H1 (cell line): Measurements from ENCODE around the gene COPZ2. TPM values are rescaled to one million over a fixed set of nuclear protein-coding genes. Genes with fewer than 3 reads are reported as not detected.

Experiments used
- CTCF ChIA-PET: fragments of 300-600 bp; sonication (Branson Sonifier 250); formaldehyde crosslinking; loops from one replicate; lab custom pipeline; 2021; ENCODE audit not compliant: partially characterized antibody; lab: Charles Lee
- POLR2A ChIA-PET: fragments of 300-600 bp; sonication (Branson Sonifier 250); formaldehyde crosslinking; loops from one replicate; lab custom pipeline; 2021; ENCODE audit warnings: inconsistent platforms; ENCODE audit not compliant: partially characterized antibody; lab: Charles Lee
- DNase-seq, 2 experiments: peaks; one replicate each; pipeline versions ENCODE4 v3.0.0 to v3.0.0-alpha.2; 2010 to 2022; ENCODE audit warnings: low spot score in 2 of 2, low read depth in 1 of 2, mixed read lengths in 1 of 2
- FAIRE-seq: peaks from 2 replicates; lab custom pipeline; 2011; peaks lifted over from hg19 to GRCh38; lab: Jason Lieb, UNC
- H2AFZ ChIP-seq: 2 replicates; pipeline ENCODE4 v1.8.1; 2012; ENCODE audit warnings: low read length, inconsistent platforms
- H2AK5ac ChIP-seq: 2 replicates; pipeline ENCODE4 v1.6.1; 2013; ENCODE audit warnings: low read depth, low read length
- H2BK120ac ChIP-seq: replicated peaks from 2 replicates; pipeline ENCODE3; 2013; ENCODE audit warnings: low read depth, low read length, inconsistent platforms
- H2BK12ac ChIP-seq: 2 replicates; pipeline ENCODE4 v1.6.1; 2013; ENCODE audit warnings: low read depth, low read length
- H2BK15ac ChIP-seq: 2 replicates; pipeline ENCODE4 v1.6.1; 2013; ENCODE audit warnings: low read length
- H2BK20ac ChIP-seq: 2 replicates; pipeline ENCODE4 v1.6.1; 2013; ENCODE audit warnings: low read length
- H2BK5ac ChIP-seq: 2 replicates; pipeline ENCODE4 v1.6.1; 2013; ENCODE audit warnings: low read depth, low read length
- H3K14ac ChIP-seq: 2 replicates; pipeline ENCODE4 v1.6.1; 2013; ENCODE audit warnings: inconsistent platforms; ENCODE audit not compliant: insufficient read length
- H3K18ac ChIP-seq: 2 replicates; pipeline ENCODE4 v1.6.1; 2013; ENCODE audit warnings: low read length; ENCODE audit errors: extremely low read depth
- H3K23ac ChIP-seq: 2 replicates; pipeline ENCODE4 v1.6.1; 2013; ENCODE audit warnings: inconsistent platforms; ENCODE audit not compliant: insufficient read length
- H3K23me2 ChIP-seq: 2 replicates; pipeline ENCODE4 v1.6.1; 2013; ENCODE audit warnings: low read depth, low read length
- H3K27ac ChIP-seq: 2 replicates; pipeline ENCODE4 v1.6.1; 2011; ENCODE audit warnings: low read depth, low read length, inconsistent platforms
- H3K27me3 ChIP-seq, 4 experiments: replicated peaks in 1 of 4; 1 replicate in 1 of 4; 2 replicates in 3 of 4; pipeline versions ENCODE4 v1.6.1 to v1.8.1; 2011 to 2013; ENCODE audit warnings: low read length in 3 of 4, mild to moderate bottlenecking in 3 of 4, inconsistent platforms in 2 of 4, mixed read lengths in 2 of 4, moderate library complexity in 1 of 4; ENCODE audit not compliant: control insufficient read depth in 3 of 4, insufficient read depth in 3 of 4; ENCODE audit errors: extremely low read depth in 1 of 4
- H3K36me3 ChIP-seq, 4 experiments: 2 replicates each; pipeline versions ENCODE4 v1.6.1 to v1.8.1; 2011 to 2013; ENCODE audit warnings: mild to moderate bottlenecking in 4 of 4, low read length in 3 of 4, moderate library complexity in 2 of 4, control low read depth in 1 of 4, inconsistent platforms in 1 of 4; ENCODE audit not compliant: insufficient read depth in 4 of 4, control insufficient read depth in 2 of 4
- H3K4ac ChIP-seq: replicated peaks from 2 replicates; pipeline ENCODE3; 2013; ENCODE audit warnings: low read length, low read depth, mixed read lengths, inconsistent platforms; ENCODE audit not compliant: insufficient read length
- H3K4me1 ChIP-seq, 4 experiments: replicated peaks in 1 of 4; 1 replicate in 1 of 4; 2 replicates in 3 of 4; pipeline versions ENCODE4 v1.6.1 to v1.8.1; 2011 to 2013; ENCODE audit warnings: low read length in 3 of 4, inconsistent platforms in 2 of 4, mixed read lengths in 1 of 4; ENCODE audit not compliant: insufficient read depth in 4 of 4, control insufficient read depth in 3 of 4
- H3K4me2 ChIP-seq, 2 experiments: 2 replicates each; pipeline versions ENCODE4 v1.6.1 to v1.8.1; 2011 to 2013; ENCODE audit warnings: low read depth in 2 of 2, low read length in 2 of 2, control low read depth in 1 of 2, inconsistent platforms in 1 of 2, mild to moderate bottlenecking in 1 of 2; ENCODE audit not compliant: insufficient read depth in 1 of 2
- H3K4me3 ChIP-seq, 4 experiments: fragments of 200-600, 300-600 bp in 1 of 4; sonication (generic), shearing (Covaris generic), sonication (Bioruptor Twin) in 1 of 4; 2 replicates each; pipeline versions ENCODE4 v1.5.1 to v1.8.1; 2011 to 2016; ENCODE audit warnings: low read length in 4 of 4, low read depth in 3 of 4, control low read depth in 2 of 4, inconsistent platforms in 2 of 4, mild to moderate bottlenecking in 2 of 4, mixed read lengths in 1 of 4, moderate library complexity in 1 of 4; ENCODE audit not compliant: insufficient read depth in 2 of 4; ENCODE audit errors: extremely low read depth in 1 of 4
- H3K56ac ChIP-seq: replicated peaks from 2 replicates; pipeline ENCODE3; 2013; ENCODE audit warnings: low read depth, mild to moderate bottlenecking, mixed read lengths, low read length, inconsistent platforms; ENCODE audit not compliant: insufficient read length
- H3K79me1 ChIP-seq: 2 replicates; pipeline ENCODE4 v1.6.1; 2013; ENCODE audit warnings: low read depth, low read length, control low read depth
- H3K79me2 ChIP-seq, 2 experiments: 2 replicates each; pipeline versions ENCODE4 v1.6.1 to v1.8.1; 2012 to 2013; ENCODE audit warnings: low read length in 2 of 2, mild to moderate bottlenecking in 2 of 2, inconsistent platforms in 1 of 2; ENCODE audit not compliant: insufficient read depth in 2 of 2, control insufficient read depth in 1 of 2
- H3K9ac ChIP-seq, 4 experiments: replicated peaks in 1 of 4; 1 replicate in 1 of 4; 2 replicates in 3 of 4; pipeline versions ENCODE4 v1.6.1 to v1.8.1; 2011 to 2013; ENCODE audit warnings: low read depth in 3 of 4, low read length in 3 of 4, control low read depth in 2 of 4, mild to moderate bottlenecking in 2 of 4, moderate library complexity in 2 of 4, inconsistent platforms in 1 of 4; ENCODE audit errors: extremely low read depth in 1 of 4
- H3K9me3 ChIP-seq, 2 experiments: 2 replicates each; pipeline versions ENCODE4 v1.6.1 to v1.8.1; 2012 to 2013; ENCODE audit warnings: mild to moderate bottlenecking in 2 of 2, moderate library complexity in 2 of 2, control low read depth in 1 of 2, inconsistent platforms in 1 of 2, low read depth in 1 of 2, low read length in 1 of 2, mixed read lengths in 1 of 2; ENCODE audit not compliant: insufficient read depth in 2 of 2
- H4K20me1 ChIP-seq, 2 experiments: replicated peaks in 1 of 2; 2 replicates each; pipeline versions ENCODE3 to v1.8.1; 2011 to 2013; ENCODE audit warnings: inconsistent platforms in 2 of 2, low read length in 2 of 2, mild to moderate bottlenecking in 1 of 2; ENCODE audit not compliant: insufficient read depth in 2 of 2, control insufficient read depth in 1 of 2
- H4K5ac ChIP-seq: 2 replicates; pipeline ENCODE4 v1.6.1; 2013; ENCODE audit warnings: low read length, low read depth, mixed read lengths, inconsistent platforms; ENCODE audit not compliant: insufficient read length
- H4K8ac ChIP-seq: 2 replicates; pipeline ENCODE4 v1.8.0; 2013; ENCODE audit warnings: mild to moderate bottlenecking, moderate library complexity, low read length, inconsistent platforms; ENCODE audit not compliant: insufficient read depth; ENCODE audit errors: extremely low read depth
- H4K91ac ChIP-seq: replicated peaks from 2 replicates; pipeline ENCODE3; 2013; ENCODE audit warnings: low read length, mixed read lengths, inconsistent platforms; ENCODE audit not compliant: insufficient read length
- ATF3 ChIP-seq: IDR thresholded peaks from 2 replicates; pipeline ENCODE4 v1.6.1; 2011; ENCODE audit warnings: low read depth, mild to moderate bottlenecking, low read length; ENCODE audit not compliant: insufficient read depth
- CTBP2 ChIP-seq: IDR thresholded peaks from 2 replicates; pipeline ENCODE4 v1.7.0; 2011; ENCODE audit warnings: borderline replicate concordance, mild to moderate bottlenecking, moderate library complexity, mixed read lengths, low read length; ENCODE audit not compliant: insufficient read depth, insufficient read length
- CTCF ChIP-seq, 3 experiments: IDR thresholded peaks; 1 replicate in 2 of 3; 2 replicates in 1 of 3; pipeline versions ENCODE4 v1.5.1 to v1.6.1; 2011; ENCODE audit warnings: low read length in 3 of 3, mild to moderate bottlenecking in 3 of 3, inconsistent platforms in 2 of 3, low read depth in 1 of 3, moderate library complexity in 1 of 3; ENCODE audit not compliant: insufficient read depth in 1 of 3; ENCODE audit errors: control extremely low read depth in 1 of 3
- POLR2A ChIP-seq, 2 experiments: IDR thresholded peaks; 1 replicate in 1 of 2; 2 replicates in 1 of 2; pipeline ENCODE4 v1.6.1; 2011; ENCODE audit warnings: low read depth in 2 of 2, low read length in 2 of 2, mild to moderate bottlenecking in 2 of 2; ENCODE audit errors: control extremely low read depth in 1 of 2
- WGBS, 2 experiments: shearing (Covaris generic) in 1 of 2; methylation state at CpG; one replicate each; pipeline versions ENCODE4 v1.1.6 to v1.1.7; 2013 to 2015; ENCODE audit warnings: low lambda C conversion rate in 2 of 2, mixed read lengths in 2 of 2, inconsistent platforms in 1 of 2, low coverage in 1 of 2, missing lambda C conversion rate in 1 of 2; ENCODE audit not compliant: insufficient replicate concordance in 2 of 2, insufficient coverage in 1 of 2, insufficient read length in 1 of 2; ENCODE audit errors: extremely low coverage in 1 of 2, missing lambda C conversion rate in 1 of 2; 5-methylcytosine and 5-hydroxymethylcytosine counted together
- polyA plus RNA-seq, 7 experiments: library from polyadenylated mRNA; depleted of rRNA in 3 of 7; stranded (reverse) in 5 of 7; unstranded in 2 of 7; fragments of >200 nt in 5 of 7; fragments of 200-250 nt in 2 of 7; gene quantifications; 1 replicate in 5 of 7; 2 replicates in 1 of 7; 4 replicates in 1 of 7; pipeline versions ENCODE4 v1.2.1 to v1.2.3, GENCODE V29; 2011 to 2013; ENCODE audit warnings: missing spikeins in 2 of 7, mixed read lengths in 2 of 7
- total RNA-seq: library from RNA; stranded (reverse); fragmentation: NEBNext Ultra II Directional; extraction: Animal tissue kit (Norgen Biotek cat#: 25700); gene quantifications from 2 replicates; pipeline ENCODE4 v1.2.1, GENCODE V29; 2021

Gene COPZ2
- total and polyA plus RNA-seq, 2 of the 8 experiments (the other 6 are each of a cell fraction or from before 2014, with no cell fraction given) = 0.24 TPM; not detected in 1

- Histone ChIP-seq H3K9ac (no peak overlapping the region; a peak in 2 of 7 replicates), H3K27me3 (no peaks in the 10 kb centered on the region)
- POLR2A ChIA-PET = interaction anchor here (1.4 to 41.8 kb wide), 7 partner anchors 7 to 48 kb away, joined by 3 to 1227 read pairs (median 112); partner anchors contain the start of genes CBX1, COPZ2, NFE2L1 and SNX11
These were observed 21.6 kb upstream of the COPZ2 start for GRCh38 chr17:48059125-48059668.

More at GRCh38 chr17:48059125-48059668, 21.6 kb upstream of the COPZ2 start:
- Histone ChIP-seq H3K23ac (no peak overlapping the region), H3K4me2 (no peak overlapping the region; a peak in 2 of 4 replicates), H4K8ac (no peak overlapping the region), H2BK12ac (no peak overlapping the region), H3K36me3 (peaks cover 33 to 77% (median 57%) of the 10 kb centered on the region in 4 experiments), H3K4me3 (no peak overlapping the region), H3K56ac (no peak overlapping the region), H3K27ac (0 out of 2 replicates have a peak overlapping the region, but pooled peaks have one; percentile 7), H3K4ac (no peak overlapping the region), H2BK20ac (no peak overlapping the region), H2AK5ac (no peak overlapping the region), H2AFZ (no peak overlapping the region), H3K79me2 (peaks cover 0 to 54% of the 10 kb centered on the region in 2 experiments; a peak in 2 of 4 replicates), H3K23me2 (peaks cover 6% of the 10 kb centered on the region; the same call in 1 of the 2 replicates), H3K18ac (no peak overlapping the region), H4K91ac (no peak overlapping the region), H3K14ac (no peak overlapping the region), H4K20me1 (peaks cover 10 to 24% of the 10 kb centered on the region in 2 experiments), H3K79me1 (peaks cover 17% of the 10 kb centered on the region), H3K9me3 (no peaks in the 10 kb centered on the region), H2BK5ac (peak overlapping the region; percentile 60; the same call in 1 of the 2 replicates), H3K4me1 (peaks cover 4 to 20% (median 12%) of the 10 kb centered on the region in 4 experiments), H2BK15ac (no peak overlapping the region), H4K5ac (no peak overlapping the region), H2BK120ac (no peak overlapping the region)
- CTCF ChIA-PET = interaction anchor here (1.1 to 14.5 kb wide), 6 partner anchors 9 to 88 kb away, joined by 4 to 203 read pairs (median 45); partner anchors contain the start of genes CDK5RAP3 and NFE2L1
- 92% methylated on average over 32 of the region's 32 CpGs; no CpG with 5 or more reads in 1 of the 2 experiments for WGBS, 2 experiments
- TF ChIP-seq CTCF (IDR thresholded peaks at IDR 0.05; ENCODE audit: control extremely low read depth in 1 of 3, insufficient read depth in 1 of 3, low read depth in 1 of 3, low read length in 3 of 3) (no peak), POLR2A (IDR thresholded peaks at IDR 0.05; ENCODE audit: control extremely low read depth in 1 of 2, low read depth in 2 of 2, low read length in 2 of 2) (no peak), ATF3 (no peak), CTBP2 (no peak)
- DNase-seq (no peak), FAIRE-seq (no peak)
